PC-3 (cell line): ENCODE data around the gene PET117. TPM values are rescaled to one million over a fixed set of nuclear protein-coding genes. Genes with fewer than 3 reads are reported as not detected.

Experiments used
- ATAC-seq: fragments of 200-7000 bp; cut with Tn5 transposase; 2 replicates; pipeline ENCODE4 v1.9.1; 2020; ENCODE audit warnings: mild to moderate bottlenecking, moderate library complexity
- BruUV-seq: library from RNA; stranded (reverse); fragments of 400-500 nt; replicated peaks from 2 replicates; lab custom pipeline; 2021; lab: Mats Ljungman, UMichigan
- CTCF ChIA-PET: fragments of 300-600 bp; sonication (Branson Sonifier 250); formaldehyde crosslinking; loops from one replicate; lab custom pipeline; 2022; ENCODE audit warnings: antibody characterized with exemption; lab: Charles Lee
- POLR2A ChIA-PET: fragments of 300-600 bp; sonication (Branson Sonifier 250); formaldehyde crosslinking; loops from one replicate; lab custom pipeline; 2022; ENCODE audit warnings: antibody characterized with exemption; ENCODE audit not compliant: unreplicated experiment; lab: Charles Lee
- DNase-seq: peaks from one replicate; pipeline ENCODE4 v3.0.0-alpha.2; 2015
- H2AFZ ChIP-seq: fragments of 300-600 bp; sonication (generic); 2 replicates; pipeline ENCODE4 v1.6.0; 2016; ENCODE audit warnings: antibody characterized with exemption, low read length
- H3F3A ChIP-seq: fragments of 300-600 bp; sonication (generic); one replicate; pipeline ENCODE4 v1.6.0; 2017; ENCODE audit warnings: antibody characterized with exemption, low read length, control low read depth, mild to moderate bottlenecking; ENCODE audit not compliant: unreplicated experiment
- H3K27ac ChIP-seq: fragments of 300-600 bp; sonication (generic); 2 replicates; pipeline ENCODE4 v1.5.1; 2016; ENCODE audit warnings: mild to moderate bottlenecking, low read length
- H3K27me3 ChIP-seq: fragments of 300-600 bp; sonication (generic); 2 replicates; pipeline ENCODE4 v1.6.1; 2016; ENCODE audit warnings: low read length, mixed read lengths
- H3K36me3 ChIP-seq: fragments of 300-600 bp; sonication (generic); 2 replicates; pipeline ENCODE4 v1.6.1; 2016; ENCODE audit warnings: low read depth, mixed run types, low read length, mixed read lengths
- H3K4me1 ChIP-seq: fragments of 300-600 bp; sonication (generic); 2 replicates; pipeline ENCODE4 v1.5.1; 2016; ENCODE audit warnings: low read length; ENCODE audit not compliant: insufficient read depth
- H3K4me2 ChIP-seq: fragments of 300-600 bp; sonication (generic); 2 replicates; pipeline ENCODE4 v1.6.0; 2016; ENCODE audit warnings: low read length
- H3K4me3 ChIP-seq: fragments of 300-600 bp; sonication (generic); 2 replicates; pipeline ENCODE4 v1.5.1; 2016; ENCODE audit warnings: mild to moderate bottlenecking, low read length, mixed read lengths
- H3K79me2 ChIP-seq: fragments of 300-600 bp; sonication (generic); 2 replicates; pipeline ENCODE4 v1.6.1; 2017; ENCODE audit warnings: low read length, mixed read lengths
- H3K9ac ChIP-seq: fragments of 300-600 bp; sonication (generic); 2 replicates; pipeline ENCODE4 v1.6.0; 2016; ENCODE audit warnings: mild to moderate bottlenecking, low read length
- H3K9me2 ChIP-seq: fragments of 300-600 bp; sonication (generic); replicated peaks from 2 replicates; pipeline ENCODE4 v1.6.1; 2016; ENCODE audit warnings: mixed run types, low read length, mixed read lengths
- H3K9me3 ChIP-seq: fragments of 300-600 bp; sonication (generic); 2 replicates; pipeline ENCODE4 v1.6.1; 2016; ENCODE audit warnings: low read length, mixed read lengths
- H4K20me1 ChIP-seq: fragments of 300-600 bp; sonication (generic); 2 replicates; pipeline ENCODE4 v1.6.1; 2016; ENCODE audit warnings: low read length, mixed read lengths
- EZH2 ChIP-seq: fragments of 300-600 bp; sonication (generic); IDR thresholded peaks from one replicate; pipeline ENCODE4 v1.6.1; 2017; ENCODE audit warnings: antibody characterized with exemption, mild to moderate bottlenecking, low read length; ENCODE audit not compliant: unreplicated experiment
- EZH2phosphoT487 ChIP-seq: fragments of 300-600 bp; sonication (generic); IDR thresholded peaks from 2 replicates; pipeline ENCODE4 v1.6.1; 2018; ENCODE audit warnings: mild to moderate bottlenecking, antibody characterized with exemption, low read length, borderline replicate concordance
- intact Hi-C: fragments of 100-400 bp; cut with micrococcal nuclease; formaldehyde crosslinking; loops from 2 replicates; pipeline ENCODE4 v1.9.0; 2023
- total RNA-seq: library from RNA; depleted of rRNA; stranded (reverse); fragments of >200 nt; gene quantifications from 2 replicates; pipeline ENCODE4 v1.2.3, GENCODE V29; 2014
- TF ChIP-seq, protein P1 (sequence below): fragments of 300-600 bp; sonication (generic); conservative IDR thresholded peaks from 2 replicates; pipeline ENCODE4 v1.5.1; 2017; ENCODE audit warnings: antibody characterized with exemption, low read depth, mild to moderate bottlenecking, low read length

The PET117 gene
- total RNA-seq, 1 experiment from 2014 or later, result 21.2 TPM

GRCh38 chr20:18090044-18090443 is 47.6 kb upstream of the PET117 start:
- DNase-seq (no peak), ATAC-seq (no peak)
- no peaks in the 10 kb centered on the region for H4K20me1 ChIP-seq
- H3K9ac ChIP-seq, result no peak overlapping the region
- H3K27ac ChIP-seq, result no peak overlapping the region
- H3K79me2 ChIP-seq, result no peaks in the 10 kb centered on the region
- H3K4me1 ChIP-seq, result no peaks in the 10 kb centered on the region
- intact Hi-C loops, result no loop called here
- no peak overlapping the region for H2AFZ ChIP-seq
- no peak overlapping the region for H3K4me2 ChIP-seq
- H3K9me3 ChIP-seq, result no peaks in the 10 kb centered on the region
- TF ChIP-seq, protein P1, sequence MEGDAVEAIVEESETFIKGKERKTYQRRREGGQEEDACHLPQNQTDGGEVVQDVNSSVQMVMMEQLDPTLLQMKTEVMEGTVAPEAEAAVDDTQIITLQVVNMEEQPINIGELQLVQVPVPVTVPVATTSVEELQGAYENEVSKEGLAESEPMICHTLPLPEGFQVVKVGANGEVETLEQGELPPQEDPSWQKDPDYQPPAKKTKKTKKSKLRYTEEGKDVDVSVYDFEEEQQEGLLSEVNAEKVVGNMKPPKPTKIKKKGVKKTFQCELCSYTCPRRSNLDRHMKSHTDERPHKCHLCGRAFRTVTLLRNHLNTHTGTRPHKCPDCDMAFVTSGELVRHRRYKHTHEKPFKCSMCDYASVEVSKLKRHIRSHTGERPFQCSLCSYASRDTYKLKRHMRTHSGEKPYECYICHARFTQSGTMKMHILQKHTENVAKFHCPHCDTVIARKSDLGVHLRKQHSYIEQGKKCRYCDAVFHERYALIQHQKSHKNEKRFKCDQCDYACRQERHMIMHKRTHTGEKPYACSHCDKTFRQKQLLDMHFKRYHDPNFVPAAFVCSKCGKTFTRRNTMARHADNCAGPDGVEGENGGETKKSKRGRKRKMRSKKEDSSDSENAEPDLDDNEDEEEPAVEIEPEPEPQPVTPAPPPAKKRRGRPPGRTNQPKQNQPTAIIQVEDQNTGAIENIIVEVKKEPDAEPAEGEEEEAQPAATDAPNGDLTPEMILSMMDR, result no peak; the same call in 1 of the 2 replicates
- TF ChIP-seq EZH2 (no peak), EZH2phosphoT487 (no peak)
- no peaks in the 10 kb centered on the region for H3K9me2 ChIP-seq
- ChIA-PET POLR2A (no interaction called here), CTCF (interaction anchor here (0.8 kb wide), 1 partner anchor 186 kb away, joined by 3 read pairs; no protein-coding TSS in a partner anchor)
- no peaks in the 10 kb centered on the region for H3F3A ChIP-seq
- H3K27me3 ChIP-seq, result no peaks in the 10 kb centered on the region
- H3K36me3 ChIP-seq, result no peaks in the 10 kb centered on the region
- no peak overlapping the region for H3K4me3 ChIP-seq
- no TSS peak for BruUV-seq

GRCh38 chr20:18090477-18090876 is 47.2 kb upstream of the PET117 start:
- Histone ChIP-seq H3K27ac (no peak overlapping the region), H2AFZ (no peak overlapping the region), H3F3A (no peaks in the 10 kb centered on the region), H3K79me2 (no peaks in the 10 kb centered on the region), H3K9me2 (no peaks in the 10 kb centered on the region), H3K9me3 (no peaks in the 10 kb centered on the region), H3K36me3 (no peaks in the 10 kb centered on the region), H3K4me2 (no peak overlapping the region), H3K4me3 (no peak overlapping the region), H3K4me1 (no peaks in the 10 kb centered on the region), H4K20me1 (no peaks in the 10 kb centered on the region), H3K27me3 (no peaks in the 10 kb centered on the region), H3K9ac (no peak overlapping the region)
- ChIA-PET CTCF (interaction anchor here (0.8 kb wide), 1 partner anchor 186 kb away, joined by 3 read pairs; no protein-coding TSS in a partner anchor), POLR2A (no interaction called here)
- intact Hi-C loops, result no loop called here
- ATAC-seq (no peak), DNase-seq (no peak)
- no TSS peak for BruUV-seq
- TF ChIP-seq EZH2 (no peak), EZH2phosphoT487 (no peak)
- TF ChIP-seq, protein P1, result no peak

DNA sequence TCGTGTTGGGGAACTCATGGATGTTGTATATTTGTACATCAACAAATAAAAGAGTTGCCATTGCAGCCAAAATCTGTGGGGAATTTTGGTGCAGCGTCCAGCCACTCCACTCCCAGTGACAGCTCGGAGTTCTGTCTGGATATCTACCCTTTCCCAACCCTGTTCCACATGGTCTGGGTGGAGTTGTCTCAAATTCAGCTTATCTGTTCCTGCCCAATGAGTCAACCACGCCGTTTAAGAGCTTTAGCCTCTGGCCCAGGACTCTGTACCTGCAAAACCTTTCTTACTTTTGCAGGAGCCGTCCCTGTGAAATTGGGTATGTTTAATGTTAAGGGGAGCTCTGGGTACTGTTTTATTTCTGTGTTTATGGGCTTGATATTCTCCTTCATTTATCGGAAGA is 46.0 kb upstream of the PET117 start:
- no peaks in the 10 kb centered on the region for H4K20me1 ChIP-seq
- no peak overlapping the region for H3K27ac ChIP-seq
- no peak overlapping the region for H3K4me2 ChIP-seq
- CTCF ChIA-PET, result no interaction called here
- POLR2A ChIA-PET, result interaction anchor here (0.7 kb wide), 1 partner anchor 33 kb away, joined by 3 read pairs; no protein-coding TSS in a partner anchor
- no peaks in the 10 kb centered on the region for H3K9me3 ChIP-seq
- no peaks in the 10 kb centered on the region for H3K9me2 ChIP-seq
- peak; percentile 15 for DNase-seq
- no peaks in the 10 kb centered on the region for H3K79me2 ChIP-seq
- no TSS peak for BruUV-seq
- no peak overlapping the region for H3K4me3 ChIP-seq
- intact Hi-C loops, result no loop called here
- ATAC-seq, result peak; percentile 48; the same call in 1 of the 2 replicates
- H3K27me3 ChIP-seq, result no peaks in the 10 kb centered on the region
- H3K36me3 ChIP-seq, result no peaks in the 10 kb centered on the region
- no peaks in the 10 kb centered on the region for H3K4me1 ChIP-seq
- no peaks in the 10 kb centered on the region for H3F3A ChIP-seq
- no peak overlapping the region for H3K9ac ChIP-seq
- H2AFZ ChIP-seq, result peak overlapping the region; percentile 35; the same call in 1 of the 2 replicates
- TF ChIP-seq, protein P1, result no peak
- TF ChIP-seq EZH2phosphoT487 (no peak), EZH2 (no peak)
